CD14-positive monocyte (primary cell): ENCODE results near the gene PDE4D. TPM values are rescaled to one million over a fixed set of nuclear protein-coding genes. Genes with fewer than 3 reads are reported as not detected.
"Not testable (repeated sequence)": the region's sequence is repeated elsewhere in the genome, so short reads cannot be mapped to it uniquely, and the experiment has no call there.

Experiments used
- DNase-seq, 3 donors: peaks; one replicate each; pipeline ENCODE4 v3.0.0-alpha.2; 2011 to 2022
- H2AFZ ChIP-seq: 2 replicates; pipeline ENCODE4 v1.6.0; 2012; ENCODE audit warnings: mild to moderate bottlenecking, low read depth, low read length, inconsistent platforms; ENCODE audit not compliant: insufficient read depth, poor library complexity, severe bottlenecking
- H3K27ac ChIP-seq, 2 donors: 1 replicate in 1 of 2; 2 replicates in 1 of 2; pipeline ENCODE4 v1.5.1; 2012 to 2013; ENCODE audit warnings: low read length in 2 of 2, control low read depth in 1 of 2, inconsistent platforms in 1 of 2, low read depth in 1 of 2, mild to moderate bottlenecking in 1 of 2
- H3K27me3 ChIP-seq, 2 donors: one replicate each; pipeline versions ENCODE4 v1.6.0 to v1.6.1; 2011 to 2013; ENCODE audit warnings: low read length in 2 of 2; ENCODE audit not compliant: control insufficient read depth in 2 of 2, insufficient read depth in 2 of 2
- H3K36me3 ChIP-seq, 2 donors: replicated peaks in 1 of 2; 1 replicate in 1 of 2; 2 replicates in 1 of 2; pipeline versions ENCODE4 v1.5.1 to v1.6.1; 2012 to 2013; ENCODE audit warnings: low read length in 2 of 2, control low read depth in 1 of 2, inconsistent platforms in 1 of 2, mild to moderate bottlenecking in 1 of 2; ENCODE audit not compliant: insufficient read depth in 2 of 2, control insufficient read depth in 1 of 2
- H3K4me1 ChIP-seq, 2 donors: 1 replicate in 1 of 2; 2 replicates in 1 of 2; pipeline versions ENCODE4 v1.5.1 to v1.6.1; 2012 to 2013; ENCODE audit warnings: low read length in 2 of 2, control low read depth in 1 of 2, inconsistent platforms in 1 of 2, mild to moderate bottlenecking in 1 of 2, moderate library complexity in 1 of 2; ENCODE audit not compliant: insufficient read depth in 2 of 2, control insufficient read depth in 1 of 2
- H3K4me2 ChIP-seq: replicated peaks from 2 replicates; pipeline ENCODE3; 2012; ENCODE audit warnings: low read length, moderate library complexity, mild to moderate bottlenecking; ENCODE audit not compliant: poor library complexity, severe bottlenecking; ENCODE audit errors: extremely low read depth
- H3K4me3 ChIP-seq, 3 experiments: fragments of 200-600 bp in 1 of 3; sonication (generic) in 1 of 3; replicated peaks in 1 of 3; 1 replicate in 2 of 3; 2 replicates in 1 of 3; pipeline ENCODE4 v1.5.1; 2011 to 2013; ENCODE audit warnings: low read length in 3 of 3, mild to moderate bottlenecking in 3 of 3, control low read depth in 2 of 3, low read depth in 2 of 3, inconsistent platforms in 1 of 3, moderate library complexity in 1 of 3
- H3K79me2 ChIP-seq: 2 replicates; pipeline ENCODE4 v1.6.0; 2012; ENCODE audit warnings: mild to moderate bottlenecking, control low read depth, inconsistent platforms, low read length, moderate library complexity; ENCODE audit not compliant: insufficient read depth
- H3K9ac ChIP-seq: 2 replicates; pipeline ENCODE4 v1.6.0; 2017; ENCODE audit warnings: low read length, mild to moderate bottlenecking; ENCODE audit not compliant: insufficient read depth, poor library complexity, severe bottlenecking
- H3K9me3 ChIP-seq, 2 donors: replicated peaks in 1 of 2; 1 replicate in 1 of 2; 2 replicates in 1 of 2; pipeline versions ENCODE4 v1.5.1 to v1.6.1; 2012 to 2013; ENCODE audit warnings: low read length in 2 of 2, control low read depth in 1 of 2; ENCODE audit not compliant: control insufficient read depth in 1 of 2, insufficient read depth in 1 of 2
- H4K20me1 ChIP-seq: 2 replicates; pipeline ENCODE4 v1.6.0; 2012; ENCODE audit warnings: mild to moderate bottlenecking, low read length, control low read depth, moderate library complexity; ENCODE audit not compliant: insufficient read depth
- H3K27ac Mint-ChIP-seq, 7 donors: one replicate each; pipeline ENCODE4 v1.8.0; 2020; ENCODE audit warnings: mild to moderate bottlenecking in 7 of 7, mixed read lengths in 7 of 7, moderate library complexity in 6 of 7, inconsistent platforms in 2 of 7
- H3K27me3 Mint-ChIP-seq, 3 donors: one replicate each; pipeline ENCODE4 v1.8.0; 2021 to 2022; ENCODE audit warnings: low read depth in 3 of 3, mild to moderate bottlenecking in 3 of 3, mixed read lengths in 3 of 3, moderate library complexity in 3 of 3, inconsistent platforms in 1 of 3
- H3K36me3 Mint-ChIP-seq, 2 donors: one replicate each; pipeline ENCODE4 v1.8.0; 2020; ENCODE audit warnings: mixed read lengths in 2 of 2, inconsistent platforms in 1 of 2, mild to moderate bottlenecking in 1 of 2
- H3K4me1 Mint-ChIP-seq: one replicate; pipeline ENCODE4 v1.8.0; 2020; ENCODE audit warnings: mild to moderate bottlenecking, mixed read lengths
- H3K4me3 Mint-ChIP-seq, 2 donors: one replicate each; pipeline ENCODE4 v1.8.0; 2020; ENCODE audit warnings: mild to moderate bottlenecking in 2 of 2, mixed read lengths in 2 of 2, moderate library complexity in 1 of 2
- H3K9me3 Mint-ChIP-seq, 7 donors: one replicate each; pipeline ENCODE4 v1.8.0; 2020 to 2022; ENCODE audit warnings: mixed read lengths in 7 of 7, mild to moderate bottlenecking in 6 of 7, moderate library complexity in 6 of 7, inconsistent platforms in 2 of 7
- CTCF ChIP-seq: fragments of 200-600 bp; IDR thresholded peaks from one replicate; pipeline ENCODE4 v1.8.0; 2022; ENCODE audit warnings: antibody characterized with exemption, mild to moderate bottlenecking
- WGBS: methylation state at CpG from one replicate; pipeline ENCODE4 v1.1.5; 2013; ENCODE audit warnings: missing lambda C conversion rate; ENCODE audit not compliant: insufficient coverage; 5-methylcytosine and 5-hydroxymethylcytosine counted together
- intact Hi-C, 2 donors: fragments of 100-400 bp; cut with micrococcal nuclease; formaldehyde crosslinking; loops; one replicate each; pipeline versions ENCODE4 v1.15.0 to v1.15.1; 2023
- polyA plus RNA-seq, 3 donors: library from polyadenylated mRNA; depleted of rRNA in 1 of 3; unstranded in 2 of 3; stranded (reverse) in 1 of 3; fragments of 300-500 nt in 2 of 3; fragments of >200 nt in 1 of 3; fragmentation: Illumina TruSeq in 2 of 3; gene quantifications; 1 replicate in 2 of 3; 2 replicates in 1 of 3; pipeline ENCODE4 v1.2.3, GENCODE V29; 2012 to 2021

Gene PDE4D
- polyA plus RNA-seq, 3 donors = 1.9 to 3.4 (median 2.8) TPM

GRCh38 chr5:58961631-58962280 is 931.8 kb downstream of the PDE4D start:
- H3K9me3 Mint-ChIP-seq = peaks cover 0 to 8% (median 0%) of the 10 kb centered on the region in 7 donors
- no peaks in the 10 kb centered on the region for H3K79me2 ChIP-seq
- H3K4me2 ChIP-seq = no peak overlapping the region
- no peaks in the 10 kb centered on the region for H3K27me3 ChIP-seq
- no peak overlapping the region for H3K9ac ChIP-seq
- intact Hi-C loops = no loop called here
- H3K27ac Mint-ChIP-seq = no peak overlapping the region
- peaks cover 0 to 3% of the 10 kb centered on the region in 2 donors for H3K9me3 ChIP-seq
- no peaks in the 10 kb centered on the region for H3K36me3 Mint-ChIP-seq
- DNase-seq = no peak
- WGBS = no CpG with 5 or more reads among the region's 3 CpGs
- TF ChIP-seq CTCF = no peak
- H3K27me3 Mint-ChIP-seq = peaks cover 0 to 2% (median 0%) of the 10 kb centered on the region in 3 donors
- no peaks in the 10 kb centered on the region for H3K36me3 ChIP-seq
- no peaks in the 10 kb centered on the region for H4K20me1 ChIP-seq
- no peak overlapping the region for H2AFZ ChIP-seq
- H3K27ac ChIP-seq = no peak overlapping the region
- H3K4me3 Mint-ChIP-seq = no peak overlapping the region
- H3K4me1 Mint-ChIP-seq = no peaks in the 10 kb centered on the region
- no peak overlapping the region for H3K4me3 ChIP-seq
- H3K4me1 ChIP-seq = no peaks in the 10 kb centered on the region

- intact Hi-C loops = no loop called here
- no peaks in the 10 kb centered on the region for H4K20me1 ChIP-seq
- peaks cover 0 to 11% (median 0%) of the 10 kb centered on the region in 7 donors for H3K9me3 Mint-ChIP-seq
- H3K36me3 ChIP-seq = no peaks in the 10 kb centered on the region
- no peak for TF ChIP-seq CTCF
- H3K27me3 ChIP-seq = no peaks in the 10 kb centered on the region
- DNase-seq = no peak
- no peaks in the 10 kb centered on the region for H3K79me2 ChIP-seq
- peaks cover 0 to 3% of the 10 kb centered on the region in 2 donors for H3K9me3 ChIP-seq
- H3K9ac ChIP-seq = no peak overlapping the region
- no peak overlapping the region for H3K27ac ChIP-seq
- H3K4me3 ChIP-seq = no peak overlapping the region
- WGBS = 100% methylated on average over 1 of the region's 3 CpGs
- no peaks in the 10 kb centered on the region for H3K4me1 Mint-ChIP-seq
- peaks cover 0 to 1% (median 0%) of the 10 kb centered on the region in 3 donors for H3K27me3 Mint-ChIP-seq
- H3K4me1 ChIP-seq = no peaks in the 10 kb centered on the region
- H3K4me2 ChIP-seq = no peak overlapping the region
- no peaks in the 10 kb centered on the region for H3K36me3 Mint-ChIP-seq
- H3K27ac Mint-ChIP-seq = no peak overlapping the region
- H2AFZ ChIP-seq = no peak overlapping the region
- no peak overlapping the region for H3K4me3 Mint-ChIP-seq
Measured at GRCh38 chr5:58958701-58959100, 934.8 kb downstream of the PDE4D start.

- H3K36me3 ChIP-seq, DNase-seq, H3K27ac ChIP-seq, intact Hi-C loops, H3K4me2 ChIP-seq, H4K20me1 ChIP-seq, H3K4me3 ChIP-seq, H3K27me3 ChIP-seq, H3K4me1 ChIP-seq, H3K27me3 Mint-ChIP-seq, H2AFZ ChIP-seq, H3K27ac Mint-ChIP-seq, H3K9me3 ChIP-seq, H3K4me1 Mint-ChIP-seq, H3K4me3 Mint-ChIP-seq, H3K36me3 Mint-ChIP-seq, H3K79me2 ChIP-seq, H3K9me3 Mint-ChIP-seq, H3K9ac ChIP-seq: not testable (repeated sequence)
- WGBS = 100% methylated on average over 1 of the region's 2 CpGs
Measured at GRCh38 chr5:58953218-58953617, 940.3 kb downstream of the PDE4D start.
